NCI-H82 (cell line): ENCODE measurements around the gene NWD2.
"Not testable (repeated sequence)": the region's sequence is repeated elsewhere in the genome, so short reads cannot be mapped to it uniquely, and the experiment has no call there.

Source experiments
- DNase-seq: peaks from one replicate; lab custom pipeline; 2025; lab: John Stamatoyannopoulos, UW

NWD2 gene

GRCh38 chr4:37470245-37470644, 225.7 kb downstream of the NWD2 start:
- DNase-seq = no peak

- DNase-seq = no peak
These were observed 226.6 kb downstream of the NWD2 start for GRCh38 chr4:37471093-37471492.

- DNase-seq = no peak
These were observed 227.4 kb downstream of the NWD2 start for GRCh38 chr4:37471971-37472370.

- no peak for DNase-seq
These were observed 229.3 kb downstream of the NWD2 start for GRCh38 chr4:37473807-37474206.

- no peak for DNase-seq
These were observed 230.5 kb downstream of the NWD2 start for GRCh38 chr4:37475087-37475486.

- no peak for DNase-seq
These were observed 231.2 kb downstream of the NWD2 start for GRCh38 chr4:37475776-37476175.

GRCh38 chr4:37476256-37476655, 231.7 kb downstream of the NWD2 start:
- no peak for DNase-seq

- DNase-seq = no peak
These were observed 232.1 kb downstream of the NWD2 start for GRCh38 chr4:37476691-37477090.

GRCh38 chr4:37477126-37477525, 232.6 kb downstream of the NWD2 start:
- DNase-seq = no peak

- DNase-seq = no peak
These were observed 233.6 kb downstream of the NWD2 start for GRCh38 chr4:37478151-37478550.

- no peak for DNase-seq
These were observed 236.0 kb downstream of the NWD2 start for GRCh38 chr4:37480509-37480908.

GRCh38 chr4:37481547-37482122, 237.1 kb downstream of the NWD2 start:
- no peak for DNase-seq

- no peak for DNase-seq
These were observed 237.8 kb downstream of the NWD2 start for GRCh38 chr4:37482236-37482913.

GRCh38 chr4:37483610-37484009, 239.1 kb downstream of the NWD2 start:
- DNase-seq = no peak

- DNase-seq = no peak
These were observed 241.6 kb downstream of the NWD2 start for GRCh38 chr4:37486166-37486565.

- no peak for DNase-seq
These were observed 243.1 kb downstream of the NWD2 start for GRCh38 chr4:37487668-37488067.

GRCh38 chr4:37489697-37490096, 245.2 kb downstream of the NWD2 start:
- no peak for DNase-seq

- DNase-seq = no peak
These were observed 246.1 kb downstream of the NWD2 start for GRCh38 chr4:37490391-37491347.

GRCh38 chr4:37495353-37495752, 250.8 kb downstream of the NWD2 start:
- not testable (repeated sequence) for DNase-seq
